SK-N-SH (cell line): ENCODE results near the gene TMEM187. TPM values are rescaled to one million over a fixed set of nuclear protein-coding genes. Genes with fewer than 3 reads are reported as not detected.

Experiments used
- CTCF ChIA-PET: fragments of 300-600, 350-600 bp; formaldehyde crosslinking; extraction: SDS; loops from one replicate; lab custom pipeline; 2021; lab: Yijun Ruan, JAX
- POLR2A ChIA-PET: fragments of 350-600 bp; sonication (Branson Sonifier 250); formaldehyde crosslinking; extraction: SDS; loops from one replicate; lab custom pipeline; 2020; ENCODE audit warnings: antibody characterized with exemption, inconsistent platforms; lab: Yijun Ruan, JAX
- DNase-seq: peaks from one replicate; pipeline ENCODE4 v3.0.0; 2012
- H2AFZ ChIP-seq: fragments of 200-600 bp; sonication (generic); 2 replicates; pipeline ENCODE4 v1.8.1; 2016; ENCODE audit warnings: antibody characterized with exemption, mild to moderate bottlenecking, low read depth
- H3F3A ChIP-seq: fragments of 200-600 bp; sonication (generic); replicated peaks from 2 replicates; pipeline ENCODE3; 2016; ENCODE audit warnings: antibody characterized with exemption, mild to moderate bottlenecking; ENCODE audit not compliant: insufficient read depth
- H3K27ac ChIP-seq, 2 experiments: fragments of 200-500 bp in 1 of 2; fragments of 200-600 bp in 1 of 2; sonication (Bioruptor generic) in 1 of 2; sonication (generic), shearing (Covaris generic) in 1 of 2; 2 replicates each; pipeline versions ENCODE4 v1.5.1 to v1.6.1; 2014 to 2016; ENCODE audit warnings: low read depth in 2 of 2, inconsistent platforms in 1 of 2, low read length in 1 of 2, mild to moderate bottlenecking in 1 of 2, mixed read lengths in 1 of 2
- H3K27me3 ChIP-seq: fragments of 200-600 bp; sonication (generic), shearing (Covaris generic); 2 replicates; pipeline ENCODE4 v1.6.1; 2016; ENCODE audit warnings: mixed run types; ENCODE audit not compliant: insufficient read depth
- H3K36me3 ChIP-seq, 2 experiments: fragments of 200-500 bp in 1 of 2; fragments of 200-600 bp in 1 of 2; sonication (Bioruptor generic) in 1 of 2; sonication (generic) in 1 of 2; replicated peaks in 1 of 2; 2 replicates each; pipeline versions ENCODE3 to v1.5.1; 2014 to 2016; ENCODE audit warnings: low read length in 1 of 2, mild to moderate bottlenecking in 1 of 2; ENCODE audit not compliant: insufficient read depth in 2 of 2, control insufficient read depth in 1 of 2
- H3K4me1 ChIP-seq, 2 experiments: fragments of 200-500 bp in 1 of 2; fragments of 200-600 bp in 1 of 2; sonication (Bioruptor generic) in 1 of 2; sonication (generic), shearing (Covaris generic) in 1 of 2; 2 replicates each; pipeline versions ENCODE4 v1.5.1 to v1.6.1; 2014 to 2016; ENCODE audit warnings: low read depth in 1 of 2, low read length in 1 of 2, mixed run types in 1 of 2; ENCODE audit not compliant: insufficient read depth in 2 of 2, control insufficient read depth in 1 of 2
- H3K4me2 ChIP-seq: fragments of 200-600 bp; sonication (generic), shearing (Covaris generic); 2 replicates; pipeline ENCODE4 v1.6.1; 2017; ENCODE audit warnings: mixed run types
- H3K4me3 ChIP-seq, 2 experiments: fragments of 200-500 bp in 1 of 2; fragments of 200-600 bp in 1 of 2; sonication (Bioruptor generic) in 1 of 2; sonication (generic), shearing (Covaris generic) in 1 of 2; 2 replicates each; pipeline versions ENCODE4 v1.5.1 to v1.8.1; 2014 to 2016; ENCODE audit warnings: low read depth in 2 of 2, inconsistent platforms in 1 of 2, low read length in 1 of 2, mild to moderate bottlenecking in 1 of 2, mixed read lengths in 1 of 2, moderate library complexity in 1 of 2
- H3K79me2 ChIP-seq: fragments of 200-600 bp; sonication (generic); 2 replicates; pipeline ENCODE4 v1.8.1; 2017; ENCODE audit warnings: mild to moderate bottlenecking; ENCODE audit not compliant: insufficient read depth
- H3K9ac ChIP-seq: fragments of 200-600 bp; sonication (generic); 2 replicates; pipeline ENCODE4 v1.6.1; 2017; ENCODE audit warnings: mixed run types
- H3K9me2 ChIP-seq: fragments of 200-600 bp; sonication (generic); 2 replicates; pipeline ENCODE4 v1.6.1; 2017; ENCODE audit warnings: mixed run types
- H3K9me3 ChIP-seq: fragments of 200-600 bp; sonication (generic); 2 replicates; pipeline ENCODE4 v1.6.1; 2017; ENCODE audit warnings: mixed run types, mild to moderate bottlenecking, moderate library complexity
- H4K20me1 ChIP-seq: fragments of 200-600 bp; sonication (generic); 2 replicates; pipeline ENCODE4 v1.6.1; 2017; ENCODE audit warnings: mild to moderate bottlenecking, mixed run types; ENCODE audit not compliant: insufficient read depth
- EZH2phosphoT487 ChIP-seq: fragments of 200-600 bp; sonication (generic); IDR thresholded peaks from 2 replicates; pipeline ENCODE4 v1.6.1; 2017; ENCODE audit warnings: low read depth, mixed run types, mild to moderate bottlenecking, antibody characterized with exemption, moderate library complexity, borderline replicate concordance
- MEF2A ChIP-seq: IDR thresholded peaks from 2 replicates; pipeline ENCODE4 v1.4.0; 2012; ENCODE audit warnings: low read depth, borderline replicate concordance
- MXI1 ChIP-seq: IDR thresholded peaks from 2 replicates; pipeline ENCODE4 v1.6.1; 2012; ENCODE audit warnings: mild to moderate bottlenecking, low read depth, low read length, improper control_type of control experiment
- SIN3A ChIP-seq: IDR thresholded peaks from 2 replicates; pipeline ENCODE4 v1.6.1; 2012; ENCODE audit warnings: low read depth, mild to moderate bottlenecking, low read length, moderate library complexity, borderline replicate concordance
- TAF1 ChIP-seq: IDR thresholded peaks from 2 replicates; pipeline ENCODE4 v1.6.1; 2012; ENCODE audit warnings: low read depth, mild to moderate bottlenecking, low read length, moderate library complexity, borderline replicate concordance
- TCF12 ChIP-seq: IDR thresholded peaks from 2 replicates; pipeline ENCODE4 v1.4.0; 2012
- WGBS: methylation state at CpG from one replicate; pipeline ENCODE4 v1.1.6; 2017; ENCODE audit warnings: low lambda C conversion rate; 5-methylcytosine and 5-hydroxymethylcytosine counted together
- polyA plus RNA-seq, 3 experiments: library from polyadenylated mRNA; depleted of rRNA; stranded (reverse); fragments of >200 nt; gene quantifications; 2 replicates each; pipeline ENCODE4 v1.2.3, GENCODE V29; 2012

TMEM187 gene
- polyA plus RNA-seq, 1 of the 3 experiments (the other 2 are of a cell fraction), result 10.9 TPM

DNA sequence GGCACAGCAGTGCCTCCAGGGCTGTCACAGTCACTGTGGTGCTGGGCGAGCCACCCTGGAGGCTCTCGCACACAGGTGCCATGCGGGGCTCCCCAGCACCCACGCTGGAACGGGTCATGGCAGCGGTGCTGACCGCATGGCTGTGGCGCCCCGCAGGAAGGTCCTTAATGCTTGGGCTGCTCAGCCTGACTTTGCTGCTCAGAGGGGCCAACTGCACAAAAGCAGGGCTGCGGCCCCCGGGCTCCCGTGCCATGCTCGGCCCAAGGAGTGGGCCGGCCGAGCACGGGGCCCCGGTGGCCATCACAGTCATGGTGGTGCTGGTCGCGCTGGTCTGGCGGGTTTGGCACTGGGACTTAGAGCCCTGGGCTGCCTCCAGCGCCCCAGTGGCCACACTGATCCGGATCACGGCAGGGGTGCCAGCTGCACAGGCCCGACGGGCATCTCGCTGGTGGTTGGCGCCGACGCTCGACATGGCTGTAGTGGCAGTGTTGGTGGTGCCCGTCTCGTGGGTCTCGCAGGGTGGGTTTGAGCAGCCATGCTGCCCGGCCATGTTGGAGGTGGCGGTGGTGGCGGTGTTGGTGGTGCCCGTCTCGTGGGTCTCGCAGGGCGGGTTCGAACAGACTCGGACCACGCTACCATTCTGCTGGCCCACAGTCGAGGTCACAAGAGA lies 17.9 kb upstream of the TMEM187 start:
- H3K4me3 ChIP-seq, result no peak overlapping the region
- POLR2A ChIA-PET, result no interaction called here
- H3K27me3 ChIP-seq, result no peaks in the 10 kb centered on the region
- no peaks in the 10 kb centered on the region for H3K79me2 ChIP-seq
- WGBS, result 98% methylated on average over 9 of the region's 44 CpGs
- H3K4me2 ChIP-seq, result no peak overlapping the region
- no peaks in the 10 kb centered on the region for H3K9me3 ChIP-seq
- H2AFZ ChIP-seq, result no peak overlapping the region
- no peak overlapping the region for H3K9ac ChIP-seq
- H3K27ac ChIP-seq, result no peak overlapping the region
- CTCF ChIA-PET, result no interaction called here
- peaks cover 5% of the 10 kb centered on the region; the same call in 1 of the 2 replicates for H4K20me1 ChIP-seq
- no peaks in the 10 kb centered on the region for H3F3A ChIP-seq
- DNase-seq, result no peak
- no peaks in the 10 kb centered on the region; a peak in 1 of 4 replicates for H3K4me1 ChIP-seq
- H3K9me2 ChIP-seq, result no peaks in the 10 kb centered on the region
- TF ChIP-seq SIN3A, result no peak
- TF ChIP-seq, all 33 proteins: peak for 0
- H3K36me3 ChIP-seq, result peaks cover 13 to 98% of the 10 kb centered on the region in 2 experiments

DNA sequence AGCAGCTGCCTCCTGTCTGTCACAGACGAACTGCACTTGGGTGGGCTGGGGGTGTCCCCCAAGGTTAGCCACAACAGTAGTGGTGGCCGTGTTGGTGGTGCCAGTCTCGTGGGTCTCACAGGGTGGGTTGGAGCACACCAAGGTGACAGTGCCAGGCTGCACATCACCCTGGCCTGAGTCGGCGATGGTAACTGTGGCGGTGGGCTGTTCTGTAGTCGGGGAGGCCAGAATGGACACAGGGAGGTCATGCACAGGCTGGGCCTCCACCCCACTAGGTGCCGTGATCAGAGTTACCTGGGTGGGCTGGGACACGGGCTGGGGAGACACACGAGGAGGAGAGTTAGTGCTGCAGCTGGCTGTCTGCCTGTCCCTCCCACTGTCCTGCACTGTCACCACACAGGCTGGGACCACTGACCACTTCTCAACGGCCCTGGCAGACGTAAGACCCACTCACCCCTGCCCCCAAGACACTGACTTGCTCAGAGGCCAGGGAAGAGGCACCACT lies 17.3 kb upstream of the TMEM187 start:
- 98% methylated on average over 7 of the region's 12 CpGs for WGBS
- no peaks in the 10 kb centered on the region for H3K79me2 ChIP-seq
- H3K4me3 ChIP-seq, result no peak overlapping the region
- CTCF ChIA-PET, result no interaction called here
- peaks cover 13 to 98% of the 10 kb centered on the region in 2 experiments for H3K36me3 ChIP-seq
- no peaks in the 10 kb centered on the region for H3K9me2 ChIP-seq
- H3K9me3 ChIP-seq, result no peaks in the 10 kb centered on the region
- H4K20me1 ChIP-seq, result peaks cover 5% of the 10 kb centered on the region; the same call in 1 of the 2 replicates
- H3K27me3 ChIP-seq, result no peaks in the 10 kb centered on the region
- H3K9ac ChIP-seq, result no peak overlapping the region
- TF ChIP-seq TAF1 (no peak), MXI1 (no peak), TCF12 (no peak)
- TF ChIP-seq, all 33 proteins: peak for 0
- Histone ChIP-seq H3F3A (no peaks in the 10 kb centered on the region), H3K27ac (no peak overlapping the region), H3K4me2 (no peak overlapping the region), H2AFZ (no peak overlapping the region), H3K4me1 (no peaks in the 10 kb centered on the region; a peak in 1 of 4 replicates)
- POLR2A ChIA-PET, result no interaction called here
- no peak for DNase-seq

- 100% methylated on average over 7 of the region's 35 CpGs for WGBS
- no peak overlapping the region for H3K4me3 ChIP-seq
- TF ChIP-seq EZH2phosphoT487 (no peak), TAF1 (no peak), MEF2A (no peak)
- TF ChIP-seq, all 33 proteins: peak for 0
- Histone ChIP-seq H2AFZ (no peak overlapping the region), H3K27ac (no peak overlapping the region), H3K4me2 (no peak overlapping the region), H3K4me1 (no peaks in the 10 kb centered on the region; a peak in 1 of 4 replicates), H3K9me3 (no peaks in the 10 kb centered on the region), H3K36me3 (peaks cover 13 to 98% of the 10 kb centered on the region in 2 experiments), H3K9ac (no peak overlapping the region), H3K27me3 (no peaks in the 10 kb centered on the region), H4K20me1 (peaks cover 8% of the 10 kb centered on the region), H3K79me2 (0 out of 2 replicates have a peak, but pooled peaks cover under 1% of the 10 kb centered on the region), H3F3A (no peaks in the 10 kb centered on the region), H3K9me2 (no peaks in the 10 kb centered on the region)
- DNase-seq, result no peak
- CTCF ChIA-PET, result no interaction called here
- POLR2A ChIA-PET, result no interaction called here
Measured at GRCh38 chrX:153956044-153956907, 16.3 kb upstream of the TMEM187 start.
